Measurements from ENCODE around the gene ACOT11.

ACOT11 gene

DNA sequence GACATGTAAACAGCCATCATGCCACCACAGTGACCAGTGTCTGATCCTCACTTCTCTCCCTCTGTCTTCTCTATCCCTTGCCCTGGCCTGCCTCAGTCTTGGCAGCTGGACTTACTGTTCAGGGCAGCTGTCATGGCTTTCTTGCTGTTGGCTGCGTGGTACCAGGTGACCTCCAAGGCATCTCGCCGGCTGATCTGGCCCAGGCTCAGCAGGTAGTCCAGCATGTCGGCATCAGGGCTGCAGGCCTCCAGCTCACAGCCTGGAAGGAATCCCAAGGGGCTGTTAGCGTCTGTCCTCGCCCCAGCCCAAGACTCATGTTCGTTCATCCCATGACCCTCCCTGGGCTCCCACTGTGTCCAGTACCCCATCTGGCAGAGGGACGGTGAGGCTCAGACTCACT is 71.7 kb downstream of the ACOT11 start:
- no peak overlapping the region for H3K4me3 ChIP-seq (replicated peaks; ENCODE audit: insufficient read depth, low read length)
- TF ChIP-seq POLR2AphosphoS5 (IDR thresholded peaks at IDR 0.05; ENCODE audit: low read depth) = no peak
- TF ChIP-seq SPI1 (IDR thresholded peaks at IDR 0.05; ENCODE audit: borderline replicate concordance, low read depth) = no peak
- TF ChIP-seq, protein P1, sequence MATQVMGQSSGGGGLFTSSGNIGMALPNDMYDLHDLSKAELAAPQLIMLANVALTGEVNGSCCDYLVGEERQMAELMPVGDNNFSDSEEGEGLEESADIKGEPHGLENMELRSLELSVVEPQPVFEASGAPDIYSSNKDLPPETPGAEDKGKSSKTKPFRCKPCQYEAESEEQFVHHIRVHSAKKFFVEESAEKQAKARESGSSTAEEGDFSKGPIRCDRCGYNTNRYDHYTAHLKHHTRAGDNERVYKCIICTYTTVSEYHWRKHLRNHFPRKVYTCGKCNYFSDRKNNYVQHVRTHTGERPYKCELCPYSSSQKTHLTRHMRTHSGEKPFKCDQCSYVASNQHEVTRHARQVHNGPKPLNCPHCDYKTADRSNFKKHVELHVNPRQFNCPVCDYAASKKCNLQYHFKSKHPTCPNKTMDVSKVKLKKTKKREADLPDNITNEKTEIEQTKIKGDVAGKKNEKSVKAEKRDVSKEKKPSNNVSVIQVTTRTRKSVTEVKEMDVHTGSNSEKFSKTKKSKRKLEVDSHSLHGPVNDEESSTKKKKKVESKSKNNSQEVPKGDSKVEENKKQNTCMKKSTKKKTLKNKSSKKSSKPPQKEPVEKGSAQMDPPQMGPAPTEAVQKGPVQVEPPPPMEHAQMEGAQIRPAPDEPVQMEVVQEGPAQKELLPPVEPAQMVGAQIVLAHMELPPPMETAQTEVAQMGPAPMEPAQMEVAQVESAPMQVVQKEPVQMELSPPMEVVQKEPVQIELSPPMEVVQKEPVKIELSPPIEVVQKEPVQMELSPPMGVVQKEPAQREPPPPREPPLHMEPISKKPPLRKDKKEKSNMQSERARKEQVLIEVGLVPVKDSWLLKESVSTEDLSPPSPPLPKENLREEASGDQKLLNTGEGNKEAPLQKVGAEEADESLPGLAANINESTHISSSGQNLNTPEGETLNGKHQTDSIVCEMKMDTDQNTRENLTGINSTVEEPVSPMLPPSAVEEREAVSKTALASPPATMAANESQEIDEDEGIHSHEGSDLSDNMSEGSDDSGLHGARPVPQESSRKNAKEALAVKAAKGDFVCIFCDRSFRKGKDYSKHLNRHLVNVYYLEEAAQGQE (IDR thresholded peaks at IDR 0.05; ENCODE audit: insufficient replicate concordance, low read depth) = no peak
- TF ChIP-seq GABPA (IDR thresholded peaks at IDR 0.05; ENCODE audit: low read depth) = no peak
- TF ChIP-seq, protein P2, sequence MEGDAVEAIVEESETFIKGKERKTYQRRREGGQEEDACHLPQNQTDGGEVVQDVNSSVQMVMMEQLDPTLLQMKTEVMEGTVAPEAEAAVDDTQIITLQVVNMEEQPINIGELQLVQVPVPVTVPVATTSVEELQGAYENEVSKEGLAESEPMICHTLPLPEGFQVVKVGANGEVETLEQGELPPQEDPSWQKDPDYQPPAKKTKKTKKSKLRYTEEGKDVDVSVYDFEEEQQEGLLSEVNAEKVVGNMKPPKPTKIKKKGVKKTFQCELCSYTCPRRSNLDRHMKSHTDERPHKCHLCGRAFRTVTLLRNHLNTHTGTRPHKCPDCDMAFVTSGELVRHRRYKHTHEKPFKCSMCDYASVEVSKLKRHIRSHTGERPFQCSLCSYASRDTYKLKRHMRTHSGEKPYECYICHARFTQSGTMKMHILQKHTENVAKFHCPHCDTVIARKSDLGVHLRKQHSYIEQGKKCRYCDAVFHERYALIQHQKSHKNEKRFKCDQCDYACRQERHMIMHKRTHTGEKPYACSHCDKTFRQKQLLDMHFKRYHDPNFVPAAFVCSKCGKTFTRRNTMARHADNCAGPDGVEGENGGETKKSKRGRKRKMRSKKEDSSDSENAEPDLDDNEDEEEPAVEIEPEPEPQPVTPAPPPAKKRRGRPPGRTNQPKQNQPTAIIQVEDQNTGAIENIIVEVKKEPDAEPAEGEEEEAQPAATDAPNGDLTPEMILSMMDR (IDR thresholded peaks at IDR 0.05; ENCODE audit: insufficient read depth, low read length) = no peak
- no peaks in the 10 kb centered on the region for H3K27me3 ChIP-seq (ENCODE audit: insufficient read depth, poor library complexity, severe bottlenecking)
- DNase-seq (ENCODE audit: low read depth in 1 of 2, low spot score in 1 of 2) = no peak
- no peak overlapping the region for H3K27ac ChIP-seq (replicated peaks)

GRCh38 chr1:54623216-54624007 is 75.4 kb downstream of the ACOT11 start, which contains the start of gene FAM151A:
Gene FAM151A, minus strand, starts transcription at chr1:54623525. Its CDS starts 130 bp downstream, at chr1:54623395.
- Histone ChIP-seq H3K27me3 (ENCODE audit: insufficient read depth, poor library complexity, severe bottlenecking) (no peaks in the 10 kb centered on the region), H3K27ac (replicated peaks) (no peak within 1 kb of the TSS), H3K4me3 (replicated peaks; ENCODE audit: insufficient read depth, low read length) (no peak within 1 kb of the TSS)
- DNase-seq (ENCODE audit: low read depth in 1 of 2, low spot score in 1 of 2) = no peak
- TF ChIP-seq GABPA (IDR thresholded peaks at IDR 0.05; ENCODE audit: low read depth) (no peak), POLR2AphosphoS5 (IDR thresholded peaks at IDR 0.05; ENCODE audit: low read depth) (no peak), SPI1 (IDR thresholded peaks at IDR 0.05; ENCODE audit: borderline replicate concordance, low read depth) (no peak)
- TF ChIP-seq, protein P1 (IDR thresholded peaks at IDR 0.05; ENCODE audit: insufficient replicate concordance, low read depth) = no peak
- TF ChIP-seq, protein P2 (IDR thresholded peaks at IDR 0.05; ENCODE audit: insufficient read depth, low read length) = no peak

- Histone ChIP-seq H3K27me3 (ENCODE audit: insufficient read depth, poor library complexity, severe bottlenecking) (no peaks in the 10 kb centered on the region), H3K27ac (replicated peaks) (no peak overlapping the region), H3K4me3 (replicated peaks; ENCODE audit: insufficient read depth, low read length) (no peak overlapping the region)
- TF ChIP-seq, protein P2 (IDR thresholded peaks at IDR 0.05; ENCODE audit: insufficient read depth, low read length) = no peak
- TF ChIP-seq, protein P1 (IDR thresholded peaks at IDR 0.05; ENCODE audit: insufficient replicate concordance, low read depth) = no peak
- DNase-seq (ENCODE audit: low read depth in 1 of 2, low spot score in 1 of 2) = no peak
These were observed 76.7 kb downstream of the ACOT11 start for GRCh38 chr1:54624466-54625464.

Measured in HL-60 (cell line).